Activated effector memory CD4-positive, alpha-beta T cell treated with anti-CD3 and anti-CD28 coated beads, Interleukin-2, amount 50 U/mL, for 16 hours (primary cell): ENCODE results near the gene SV2C.
"Not testable (repeated sequence)": the region's sequence is repeated elsewhere in the genome, so short reads cannot be mapped to it uniquely, and the experiment has no call there.

Experiments used
- DNase-seq: peaks from one replicate; pipeline ENCODE4 v3.0.0-alpha.2; 2020

The SV2C gene

DNA sequence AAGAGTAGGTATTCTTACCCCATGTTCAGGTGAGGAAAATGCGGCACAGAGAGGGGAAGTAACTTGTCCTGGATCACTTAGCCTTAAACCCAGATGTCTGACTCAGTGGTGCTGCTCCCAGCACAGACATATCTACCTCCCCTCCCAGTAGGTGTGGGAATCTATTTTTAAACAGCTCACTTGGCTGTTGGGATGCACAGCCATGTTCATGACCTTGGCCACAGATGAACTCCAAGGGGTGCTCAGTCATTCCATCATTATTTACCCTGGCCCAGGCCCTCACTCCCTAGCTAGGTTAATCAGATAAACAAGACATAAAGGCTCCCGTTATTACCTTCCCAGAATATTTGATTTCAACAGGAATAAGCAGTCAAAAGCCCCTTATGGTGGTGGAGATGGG lies 231.5 kb downstream of the SV2C start:
- DNase-seq, result no peak

- DNase-seq, result no peak
Measured at GRCh38 chr5:76319673-76320072, 236.5 kb downstream of the SV2C start.

- not testable (repeated sequence) for DNase-seq
Measured at GRCh38 chr5:76323494-76323893, 240.3 kb downstream of the SV2C start.

DNA sequence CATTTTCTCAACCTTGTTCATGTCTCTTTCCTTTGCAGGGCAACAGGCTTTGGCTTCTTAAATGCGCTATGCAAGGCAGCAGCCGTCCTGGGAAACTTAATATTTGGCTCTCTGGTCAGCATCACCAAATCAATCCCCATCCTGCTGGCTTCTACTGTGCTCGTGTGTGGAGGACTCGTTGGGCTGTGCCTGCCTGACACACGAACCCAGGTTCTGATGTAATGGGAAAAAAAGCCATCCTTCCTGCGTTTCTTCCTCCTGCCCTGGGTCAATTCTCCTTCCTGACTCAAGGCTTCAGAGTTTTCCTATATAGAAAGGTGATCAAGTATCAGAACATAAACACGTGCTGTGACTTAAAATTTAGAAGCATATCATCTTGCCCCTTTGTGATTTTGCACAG lies 242.1 kb downstream of the SV2C start:
- no peak for DNase-seq

DNA sequence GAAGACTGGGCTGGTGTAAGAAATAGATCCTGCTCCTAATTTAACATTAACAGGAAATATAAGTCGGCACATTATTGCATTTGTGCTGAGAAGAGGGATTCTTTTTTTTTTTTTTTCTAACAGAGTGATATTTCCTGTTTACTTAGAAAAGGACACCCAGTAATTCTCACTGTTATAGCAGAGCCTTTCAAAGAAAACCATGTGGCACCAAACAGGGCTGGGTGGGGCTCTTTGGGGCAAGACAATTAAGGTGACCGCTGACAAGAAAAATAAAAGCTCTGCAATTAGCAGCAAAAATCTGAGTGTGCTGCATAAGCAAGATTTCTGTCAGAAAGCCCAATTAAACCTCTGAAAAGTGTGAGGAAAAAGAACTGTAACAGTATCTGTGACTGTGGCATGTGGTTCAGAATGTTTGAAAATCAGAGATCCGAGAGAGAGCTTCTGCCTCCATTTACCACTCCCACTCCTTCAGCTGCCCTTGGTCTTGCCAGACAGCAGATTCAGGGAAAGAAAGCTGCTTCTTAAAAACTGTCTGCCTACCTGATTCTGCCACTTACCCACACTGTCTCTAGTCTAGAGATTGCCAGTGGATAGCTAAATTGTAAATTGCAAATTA lies 242.8 kb downstream of the SV2C start:
- DNase-seq, result peak; percentile 73

DNA sequence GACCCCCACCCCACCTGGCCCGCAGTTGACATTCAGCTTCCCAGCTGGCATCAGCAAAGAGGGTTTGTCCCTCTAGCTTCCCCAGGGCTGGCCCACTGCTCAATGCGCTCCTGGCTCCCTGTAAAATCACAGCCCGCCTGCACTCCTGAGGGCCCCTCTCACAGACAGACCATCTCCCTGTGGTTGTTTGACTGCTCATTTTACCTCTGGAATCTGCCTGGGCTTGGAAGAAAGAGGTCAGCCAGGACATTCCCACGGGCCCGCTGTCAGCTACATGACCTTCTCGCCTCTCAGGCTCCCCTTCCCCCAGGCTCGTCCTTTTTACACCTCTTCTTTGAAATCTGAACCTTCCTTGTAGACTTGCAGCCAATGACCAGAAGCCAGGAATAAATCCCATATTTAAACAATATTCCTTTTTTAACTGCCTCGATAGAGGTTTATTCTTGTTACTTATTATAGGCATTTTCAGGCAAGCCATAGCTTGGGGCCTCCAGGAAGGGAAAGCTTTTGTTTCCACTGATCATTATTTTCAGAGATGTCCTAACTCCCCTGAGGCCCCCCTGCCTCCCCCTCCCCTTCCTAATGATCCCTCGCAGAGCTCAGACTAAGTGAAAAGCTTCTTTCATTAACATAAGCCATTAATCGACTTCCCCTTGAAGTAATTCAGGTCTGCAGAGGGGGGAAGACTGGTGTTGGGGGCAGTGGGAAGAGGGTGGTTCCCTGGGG lies 243.6 kb downstream of the SV2C start:
- no peak for DNase-seq

- no peak for DNase-seq
Measured at GRCh38 chr5:76329346-76329745, 246.2 kb downstream of the SV2C start.

- peak; percentile 68 for DNase-seq
Measured at GRCh38 chr5:76331126-76331525, 247.9 kb downstream of the SV2C start.

DNA sequence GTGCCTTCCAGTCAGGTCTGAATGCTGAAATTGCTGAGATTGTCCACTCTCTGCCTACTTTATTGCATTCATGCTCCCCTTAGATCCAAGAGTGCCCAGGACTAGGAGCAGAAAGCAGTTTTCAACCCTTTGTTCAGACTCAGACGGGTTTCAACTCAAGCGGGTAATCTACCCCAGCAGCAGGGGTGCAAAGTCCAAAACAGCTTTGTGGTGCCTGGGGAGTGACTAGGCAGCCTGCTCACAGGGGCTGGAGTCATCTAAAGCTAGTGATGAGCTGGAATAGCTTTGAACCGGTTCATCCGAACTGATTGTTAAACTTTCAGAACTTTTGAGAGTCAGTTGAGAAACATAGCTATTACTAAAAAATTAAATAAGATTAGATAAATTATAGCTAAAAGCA lies 248.9 kb downstream of the SV2C start:
- no peak for DNase-seq

DNA sequence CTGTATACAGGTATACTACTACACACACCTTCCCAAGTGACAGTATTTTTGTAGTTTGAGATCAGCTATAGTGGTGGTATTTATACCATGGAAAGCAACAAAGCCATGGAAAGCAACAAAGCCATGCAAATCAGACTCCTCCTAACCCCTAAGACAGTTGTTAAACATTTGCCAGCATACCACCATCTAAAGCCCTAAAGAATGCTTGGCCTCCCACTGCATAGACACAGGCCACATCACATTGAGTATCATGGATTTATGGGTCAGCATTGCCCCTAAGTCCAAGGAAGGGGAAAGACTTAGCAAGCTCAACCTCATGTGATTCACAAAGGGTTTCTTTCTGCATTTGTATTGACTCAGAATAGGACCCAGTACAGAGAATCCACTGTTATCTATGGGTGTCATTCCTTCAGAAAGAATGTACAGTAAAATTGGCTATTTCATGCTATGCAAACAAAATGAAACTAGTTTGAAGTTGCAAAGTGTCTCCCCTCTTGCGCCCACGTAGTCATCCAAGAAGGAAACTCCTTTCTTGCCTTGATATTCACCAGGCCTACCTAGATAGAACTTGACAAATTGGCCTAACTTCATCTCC lies 249.5 kb downstream of the SV2C start:
- no peak for DNase-seq

- no peak for DNase-seq
Measured at GRCh38 chr5:76333571-76333970, 250.4 kb downstream of the SV2C start.

DNA sequence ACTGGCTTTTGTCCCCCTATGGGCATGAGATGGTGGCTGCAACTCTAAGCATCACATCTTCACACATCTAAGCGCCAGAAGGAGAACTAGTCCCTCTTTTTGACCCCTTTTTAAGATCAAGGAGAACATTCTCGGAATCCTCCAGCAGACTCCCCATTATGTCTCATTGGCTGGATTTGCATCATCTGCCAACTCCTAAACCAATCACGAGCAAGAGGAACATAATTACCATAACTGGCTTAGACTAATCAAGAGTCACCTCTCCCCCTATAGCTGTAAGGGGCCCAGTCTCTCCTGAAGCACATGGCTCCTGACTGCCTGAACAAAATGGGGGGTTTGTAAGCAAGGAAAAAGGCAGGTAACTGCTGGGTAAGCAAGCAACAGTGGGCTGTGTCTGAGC lies 251.4 kb downstream of the SV2C start:
- no peak for DNase-seq

DNA sequence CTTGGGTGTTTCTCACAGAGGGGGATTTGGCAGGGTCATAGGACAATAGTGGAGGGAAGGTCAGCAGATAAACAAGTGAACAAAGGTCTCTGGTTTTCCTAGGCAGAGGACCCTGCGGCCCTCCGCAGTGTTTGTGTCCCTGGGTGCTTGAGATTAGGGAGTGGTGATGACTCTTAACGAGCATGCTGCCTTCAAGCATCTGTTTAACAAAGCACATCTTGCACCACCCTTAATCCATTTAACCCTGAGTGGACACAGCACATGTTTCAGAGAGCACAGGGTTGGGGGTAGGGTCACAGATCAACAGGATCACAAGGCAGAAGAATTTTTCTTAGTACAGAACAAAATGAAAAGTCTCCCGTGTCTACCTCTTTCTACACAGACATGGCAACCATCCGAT lies 252.3 kb downstream of the SV2C start:
- not testable (repeated sequence) for DNase-seq

- DNase-seq, result not testable (repeated sequence)
Measured at GRCh38 chr5:76336253-76336809, 253.1 kb downstream of the SV2C start.

GRCh38 chr5:76337953-76338451 lies 254.8 kb downstream of the SV2C start:
- peak; percentile 67 for DNase-seq

DNA sequence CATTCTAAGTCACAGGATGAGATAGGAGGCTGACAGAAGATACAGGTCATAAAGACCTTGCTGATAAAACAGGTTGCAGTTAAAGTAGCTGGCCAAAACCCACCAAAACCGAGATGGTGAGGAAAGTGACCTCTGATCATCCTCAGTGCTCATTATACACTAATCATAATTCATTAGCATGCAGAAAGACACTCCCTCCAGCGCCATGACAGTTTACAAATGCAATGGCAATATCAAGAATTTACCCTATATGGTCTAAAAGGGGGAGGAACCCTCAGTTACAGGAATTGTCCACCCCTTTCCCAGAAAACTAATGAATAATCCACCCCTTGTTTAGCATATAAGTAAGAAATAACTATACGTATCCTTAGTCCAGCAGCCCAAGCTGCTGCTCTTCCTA lies 256.7 kb downstream of the SV2C start:
- DNase-seq, result no peak

- DNase-seq, result no peak
Measured at GRCh38 chr5:76341651-76342334, 258.6 kb downstream of the SV2C start.

DNA sequence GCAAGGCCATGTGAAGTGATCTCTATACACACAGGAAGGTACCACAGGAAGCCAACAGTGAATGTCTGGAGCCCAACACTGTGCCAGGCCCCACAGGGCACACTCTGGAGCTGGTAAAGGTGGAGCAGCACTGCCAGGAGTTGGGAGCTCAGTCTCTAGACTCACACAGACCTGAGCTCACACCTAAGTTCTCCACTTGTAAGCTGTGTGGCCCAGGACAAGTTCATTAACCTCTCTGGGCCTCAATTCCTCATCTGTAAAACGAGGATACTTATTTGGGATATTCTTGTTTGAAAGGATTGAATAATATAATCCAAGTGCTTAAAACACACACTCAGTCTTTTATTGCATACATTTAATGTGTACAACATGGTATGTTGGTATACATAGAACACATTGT lies 259.3 kb downstream of the SV2C start:
- no peak for DNase-seq

GRCh38 chr5:76345582-76345981 lies 262.4 kb downstream of the SV2C start:
- DNase-seq, result no peak

GRCh38 chr5:76351176-76351575 lies 268.0 kb downstream of the SV2C start:
- DNase-seq, result no peak

DNA sequence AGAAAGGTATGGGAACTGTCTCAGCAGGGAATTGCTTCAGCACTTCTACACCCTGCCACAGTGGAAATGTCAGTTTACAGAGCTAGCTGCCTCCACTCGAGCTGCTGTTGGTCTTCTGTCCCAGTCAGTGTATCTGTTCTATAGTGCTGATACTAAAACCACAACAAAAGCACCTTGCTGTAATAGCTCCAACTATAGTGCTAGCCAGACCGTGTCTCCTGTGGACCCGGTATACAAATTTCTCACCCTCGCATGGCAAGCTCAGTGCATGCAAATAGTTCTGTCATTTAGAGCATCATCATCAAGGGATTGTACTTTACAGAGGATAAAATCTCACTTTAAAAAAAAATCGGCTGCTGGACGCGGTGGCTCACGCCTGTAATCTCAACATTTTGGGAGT lies 268.4 kb downstream of the SV2C start:
- no peak for DNase-seq

DNA sequence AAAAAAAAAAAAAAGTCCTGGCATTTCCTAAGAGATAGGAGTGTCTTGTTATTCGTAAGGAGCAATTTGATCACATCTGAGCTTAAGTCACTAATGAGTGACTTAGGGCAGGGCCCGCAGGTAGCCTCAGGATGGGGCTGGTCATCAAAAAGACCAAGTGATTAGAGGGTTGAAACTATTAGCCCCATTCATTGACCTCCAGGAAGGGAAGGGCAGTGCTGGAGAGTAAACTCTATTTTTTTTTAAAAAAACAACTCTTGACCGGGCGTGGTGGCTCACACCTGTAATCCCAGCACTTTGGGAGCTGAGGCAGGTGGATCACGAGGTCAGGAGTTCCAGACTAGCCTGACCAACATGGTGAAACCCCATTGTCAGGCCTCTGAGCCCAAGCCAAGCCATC lies 273.7 kb downstream of the SV2C start:
- DNase-seq, result no peak
